Measurements from ENCODE around the gene ELOVL2. TPM values are rescaled to one million over a fixed set of nuclear protein-coding genes. Genes with fewer than 3 reads are reported as not detected.
"Not testable (repeated sequence)": the region's sequence is repeated elsewhere in the genome, so short reads cannot be mapped to it uniquely, and the experiment has no call there.

Gene ELOVL2
- total RNA-seq, 2 donors from 2014 or later = 0.86 to 1.6 TPM

DNA sequence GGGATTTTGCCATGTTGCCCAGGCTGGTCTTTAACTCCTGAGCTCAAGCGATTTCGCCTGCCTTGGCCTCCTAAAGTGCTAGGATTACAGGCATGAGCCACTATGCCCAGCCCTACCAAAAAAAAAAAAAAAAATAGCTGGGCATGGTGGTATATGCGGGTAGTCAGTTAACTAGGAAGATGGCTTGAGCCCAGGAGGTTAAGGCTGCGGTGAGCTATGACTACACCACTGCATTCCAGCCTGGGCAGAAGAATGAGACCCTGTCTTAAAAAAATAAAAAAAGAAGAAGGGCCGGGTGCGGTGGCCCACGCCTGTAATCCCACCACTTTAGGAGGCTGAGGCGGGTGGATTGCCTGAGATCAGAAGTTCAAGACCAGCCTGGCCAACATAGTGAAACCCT, 50.2 kb downstream of the ELOVL2 start:
- H3K36me3 ChIP-seq = no peaks in the 10 kb centered on the region
- no peaks in the 10 kb centered on the region for H3K4me1 ChIP-seq
- H3K4me3 ChIP-seq = no peak overlapping the region
- no peak overlapping the region for H3K27ac ChIP-seq
- DNase-seq (ENCODE audit: low spot score) = no peak
- TF ChIP-seq, protein P1, sequence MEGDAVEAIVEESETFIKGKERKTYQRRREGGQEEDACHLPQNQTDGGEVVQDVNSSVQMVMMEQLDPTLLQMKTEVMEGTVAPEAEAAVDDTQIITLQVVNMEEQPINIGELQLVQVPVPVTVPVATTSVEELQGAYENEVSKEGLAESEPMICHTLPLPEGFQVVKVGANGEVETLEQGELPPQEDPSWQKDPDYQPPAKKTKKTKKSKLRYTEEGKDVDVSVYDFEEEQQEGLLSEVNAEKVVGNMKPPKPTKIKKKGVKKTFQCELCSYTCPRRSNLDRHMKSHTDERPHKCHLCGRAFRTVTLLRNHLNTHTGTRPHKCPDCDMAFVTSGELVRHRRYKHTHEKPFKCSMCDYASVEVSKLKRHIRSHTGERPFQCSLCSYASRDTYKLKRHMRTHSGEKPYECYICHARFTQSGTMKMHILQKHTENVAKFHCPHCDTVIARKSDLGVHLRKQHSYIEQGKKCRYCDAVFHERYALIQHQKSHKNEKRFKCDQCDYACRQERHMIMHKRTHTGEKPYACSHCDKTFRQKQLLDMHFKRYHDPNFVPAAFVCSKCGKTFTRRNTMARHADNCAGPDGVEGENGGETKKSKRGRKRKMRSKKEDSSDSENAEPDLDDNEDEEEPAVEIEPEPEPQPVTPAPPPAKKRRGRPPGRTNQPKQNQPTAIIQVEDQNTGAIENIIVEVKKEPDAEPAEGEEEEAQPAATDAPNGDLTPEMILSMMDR (IDR thresholded peaks at IDR 0.05) = no peak
- no peaks in the 10 kb centered on the region for H3K27me3 ChIP-seq
- no peaks in the 10 kb centered on the region for H3K9me3 ChIP-seq

DNA sequence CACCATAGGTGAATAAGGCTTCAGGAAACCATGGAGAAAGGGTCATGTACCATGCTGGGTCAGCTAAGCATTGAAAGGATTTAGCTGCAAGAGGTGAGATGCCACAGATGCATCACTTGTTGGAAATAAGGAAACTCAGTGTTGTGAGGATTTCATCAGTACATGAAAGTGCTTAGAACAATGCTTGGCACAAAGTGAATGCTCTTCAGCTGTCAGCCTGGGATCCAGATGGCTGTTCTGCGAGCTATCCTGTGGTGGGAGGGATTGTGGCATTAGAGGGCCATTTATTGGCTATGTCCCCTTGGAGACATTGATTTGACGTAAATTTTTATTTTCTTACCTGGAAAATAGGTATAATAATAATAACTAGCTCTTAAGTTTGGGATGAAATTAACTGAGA, 53.0 kb downstream of the ELOVL2 start:
- TF ChIP-seq, protein P1 (IDR thresholded peaks at IDR 0.05) = no peak
- Histone ChIP-seq H3K4me1 (no peaks in the 10 kb centered on the region), H3K27me3 (no peaks in the 10 kb centered on the region), H3K36me3 (no peaks in the 10 kb centered on the region), H3K9me3 (no peaks in the 10 kb centered on the region), H3K27ac (no peak overlapping the region), H3K4me3 (no peak overlapping the region)
- no peak for DNase-seq (ENCODE audit: low spot score)

DNA sequence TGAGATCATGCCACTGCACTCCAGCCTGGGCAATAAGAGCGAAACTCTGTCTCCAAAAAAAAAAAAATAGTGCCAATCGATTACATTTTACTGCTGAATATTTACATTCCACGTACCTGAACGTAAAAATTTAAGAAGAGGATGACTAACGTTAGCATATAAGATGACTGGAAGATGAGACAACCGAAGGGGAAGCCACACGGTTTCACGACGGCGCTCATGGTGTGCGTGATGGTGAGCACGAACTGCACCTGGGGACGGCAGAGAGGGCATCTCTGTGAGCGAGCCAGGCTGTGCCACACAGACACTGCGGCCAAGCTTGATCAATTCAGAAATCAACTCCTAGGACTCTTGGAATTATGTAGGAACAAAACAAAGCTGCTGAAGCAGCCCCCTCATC, 54.5 kb downstream of the ELOVL2 start:
- Histone ChIP-seq H3K4me1 (no peaks in the 10 kb centered on the region), H3K4me3 (no peak overlapping the region), H3K27ac (no peak overlapping the region), H3K9me3 (no peaks in the 10 kb centered on the region), H3K27me3 (no peaks in the 10 kb centered on the region), H3K36me3 (no peaks in the 10 kb centered on the region)
- DNase-seq (ENCODE audit: low spot score) = no peak
- TF ChIP-seq, protein P1 (IDR thresholded peaks at IDR 0.05) = no peak

DNA sequence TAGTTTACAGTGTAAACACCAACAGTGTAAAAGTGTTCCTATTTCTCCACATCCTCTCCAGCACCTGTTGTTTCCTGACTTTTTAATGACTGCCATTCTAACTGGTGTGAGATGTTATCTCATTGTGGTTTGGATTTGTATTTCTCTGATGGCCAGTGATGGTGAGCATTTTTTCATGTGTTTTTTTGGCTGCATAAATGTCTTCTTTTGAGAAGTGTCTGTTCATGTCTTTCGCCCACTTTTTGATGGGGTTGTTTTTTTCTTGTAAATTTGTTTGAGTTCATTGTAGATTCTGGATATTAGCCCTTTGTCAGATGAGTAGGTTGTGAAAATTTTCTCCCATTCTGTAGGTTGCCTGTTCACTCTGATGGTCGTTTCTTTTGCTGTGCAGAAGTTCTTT, 59.1 kb downstream of the ELOVL2 start:
- not testable (repeated sequence) for H3K36me3 ChIP-seq; H3K27me3 ChIP-seq; H3K4me1 ChIP-seq; DNase-seq (ENCODE audit: low spot score); H3K4me3 ChIP-seq; H3K9me3 ChIP-seq; H3K27ac ChIP-seq

DNA sequence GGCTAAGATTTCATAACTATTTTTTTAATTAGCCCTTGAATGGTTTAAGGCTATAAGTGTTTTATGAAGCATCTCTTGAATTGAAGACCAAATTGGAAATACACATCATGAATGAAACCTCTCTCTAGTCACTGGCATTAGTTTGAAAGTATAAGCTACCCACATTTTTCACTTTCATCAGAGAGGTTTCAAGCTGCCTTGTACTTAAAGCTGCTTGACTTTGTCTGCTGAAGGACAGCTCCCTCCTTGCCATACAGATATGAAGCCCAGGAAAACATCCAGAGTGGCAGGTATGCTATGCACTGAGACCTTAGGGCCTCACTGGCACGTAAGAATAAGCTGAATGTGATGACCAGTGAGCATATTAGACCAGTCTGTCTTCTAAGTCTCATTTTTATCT, 62.7 kb downstream of the ELOVL2 start:
- TF ChIP-seq, protein P1 (IDR thresholded peaks at IDR 0.05) = no peak
- H3K27me3 ChIP-seq = no peaks in the 10 kb centered on the region
- DNase-seq (ENCODE audit: low spot score) = no peak

DNA sequence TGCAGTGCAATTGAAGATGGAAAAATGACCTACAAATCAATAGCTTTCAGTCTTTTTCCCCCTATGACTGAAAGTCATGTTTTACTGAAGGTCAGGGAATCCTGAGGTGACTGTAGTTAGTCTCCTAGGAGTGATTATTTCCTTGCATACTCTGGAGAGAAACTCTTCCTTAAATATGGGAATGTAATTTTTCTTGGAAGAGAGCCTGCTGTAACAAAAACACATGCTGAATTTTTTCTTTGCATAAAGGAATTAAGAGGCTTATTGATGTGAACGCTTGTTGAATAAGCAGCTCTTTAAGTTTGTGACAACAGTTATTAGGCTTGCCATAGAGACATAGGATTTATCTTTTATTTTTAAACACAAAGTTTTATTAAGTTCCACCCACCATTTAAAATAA, 64.5 kb downstream of the ELOVL2 start:
- Histone ChIP-seq H3K27ac (no peak overlapping the region), H3K36me3 (no peaks in the 10 kb centered on the region), H3K4me1 (no peaks in the 10 kb centered on the region), H3K4me3 (no peak overlapping the region), H3K9me3 (no peaks in the 10 kb centered on the region), H3K27me3 (no peaks in the 10 kb centered on the region)
- DNase-seq (ENCODE audit: low spot score) = no peak
- TF ChIP-seq, protein P1 (IDR thresholded peaks at IDR 0.05) = no peak

More for the DNA sequence above, 62.7 kb downstream of the ELOVL2 start:
- Histone ChIP-seq H3K4me1 (no peaks in the 10 kb centered on the region), H3K9me3 (no peaks in the 10 kb centered on the region), H3K4me3 (no peak overlapping the region), H3K27ac (no peak overlapping the region), H3K36me3 (no peaks in the 10 kb centered on the region)

All from right atrium auricular region (tissue), 2 donors.